ENCODE measurements around the gene HEYL.
"Not testable (repeated sequence)": the region's sequence is repeated elsewhere in the genome, so short reads cannot be mapped to it uniquely, and the experiment has no call there.

Gene HEYL

DNA sequence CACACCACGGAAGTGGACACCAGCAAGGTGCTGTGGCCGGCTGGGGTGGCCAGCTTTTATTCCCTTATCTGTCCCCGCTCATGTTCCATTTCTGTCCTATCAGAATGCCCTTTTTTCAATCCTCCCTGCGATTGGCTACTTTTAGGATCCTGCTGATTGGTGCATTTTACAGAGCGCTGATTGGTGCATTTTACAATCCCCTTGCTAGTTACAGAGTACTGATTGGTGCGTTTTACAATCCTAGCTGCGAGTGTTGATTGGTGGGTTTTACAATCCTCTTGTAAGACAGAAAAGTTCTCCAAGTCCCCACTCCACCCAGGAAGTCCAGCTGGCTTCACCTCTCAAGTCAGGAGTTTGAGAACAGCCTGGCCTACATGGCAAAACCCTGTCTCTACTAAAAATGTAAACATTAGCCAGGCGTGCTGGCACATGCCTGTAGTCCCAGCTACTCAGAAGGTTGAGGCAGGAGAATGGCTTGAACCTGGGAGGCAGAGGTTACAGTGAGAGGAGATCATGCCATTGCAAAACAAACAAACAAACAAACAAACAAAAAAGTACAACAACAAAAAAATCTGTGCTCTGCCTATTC is 37.7 kb downstream of the HEYL start:
- not testable (repeated sequence) for DNase-seq

- no peak for DNase-seq
Measured at GRCh38 chr1:39596163-39596562, 43.3 kb downstream of the HEYL start.

DNA sequence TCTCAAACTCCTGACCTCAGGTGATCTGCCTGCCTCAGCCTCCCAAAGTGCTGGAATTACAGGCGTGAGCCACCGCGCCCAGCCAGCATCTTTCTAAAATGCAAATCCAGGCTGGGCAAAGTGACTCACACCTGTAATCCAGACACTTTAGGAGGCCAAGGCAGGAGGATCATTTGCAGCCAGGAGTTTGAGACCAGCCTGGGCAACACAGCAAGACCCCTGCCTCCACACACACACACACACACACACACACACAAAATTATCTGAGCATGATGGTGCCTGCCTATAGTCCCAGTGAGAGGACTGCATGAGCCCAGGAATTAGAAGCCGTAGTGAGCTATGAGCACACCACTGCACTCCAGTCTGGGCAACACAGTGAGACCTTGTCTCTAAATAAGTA is 46.1 kb downstream of the HEYL start:
- DNase-seq, result no peak

GRCh38 chr1:39592069-39592468 is 47.4 kb downstream of the HEYL start:
- DNase-seq, result no peak

GRCh38 chr1:39590546-39590945 is 48.9 kb downstream of the HEYL start:
- no peak for DNase-seq

GRCh38 chr1:39585933-39586332 is 53.5 kb downstream of the HEYL start:
- no peak for DNase-seq

- peak; percentile 18 for DNase-seq
Measured at GRCh38 chr1:39576016-39576657, 63.3 kb downstream of the HEYL start.

DNA sequence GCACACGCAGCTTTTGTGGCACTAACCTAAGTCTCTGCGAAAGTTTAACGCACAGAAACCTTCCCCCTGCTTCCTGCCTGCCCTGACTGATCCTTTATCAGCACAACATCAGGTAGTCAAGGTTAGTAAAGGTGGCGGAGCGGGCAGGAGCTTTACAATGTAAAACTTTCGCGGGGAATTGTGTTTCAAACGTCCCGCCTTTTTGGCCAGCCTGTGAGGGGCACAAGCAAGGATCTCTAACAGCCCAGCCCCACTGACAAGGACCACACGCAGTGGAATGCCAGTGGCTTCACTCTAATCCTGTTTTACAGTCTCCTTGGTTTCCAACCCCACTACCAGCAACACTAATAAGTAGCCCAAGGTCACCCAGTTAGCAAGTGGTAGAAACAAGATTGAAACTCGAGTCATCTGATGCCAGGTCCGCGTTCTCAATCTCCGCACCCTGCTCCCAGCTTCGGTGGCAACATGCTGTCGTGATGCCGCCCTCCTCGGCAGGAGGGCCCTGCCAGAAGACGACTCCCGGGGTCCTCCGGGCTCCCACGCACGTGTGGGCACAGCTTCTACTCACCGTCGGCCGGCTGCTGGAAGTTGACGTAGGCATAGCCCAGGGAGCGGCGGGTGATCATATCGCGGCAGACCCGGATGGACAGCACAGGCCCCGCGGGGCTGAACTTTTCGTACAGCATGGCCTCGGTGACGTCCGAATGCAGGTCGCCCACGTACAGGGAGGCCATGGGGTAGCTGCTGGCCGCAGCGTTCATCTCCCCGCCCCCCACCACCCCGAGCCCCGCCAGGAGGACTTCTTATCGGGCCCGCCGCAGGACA is 64.0 kb downstream of the HEYL start:
- DNase-seq, result peak; percentile 38

- DNase-seq, result no peak
Measured at GRCh38 chr1:39574646-39575045, 64.8 kb downstream of the HEYL start.

Data from activated CD4-positive, alpha-beta T cell treated with anti-CD3 and anti-CD28 coated beads, Interleukin-2, amount 50 U/mL, for 1 hour (primary cell).